ENCODE results near the gene RBL2. TPM values are rescaled to one million over a fixed set of nuclear protein-coding genes. Genes with fewer than 3 reads are reported as not detected.

Gene RBL2
- total and polyA plus RNA-seq, 2 of the 13 experiments (the other 11 are each of a cell fraction or from before 2014, with no cell fraction given) = 41.2 to 60.9 TPM

DNA sequence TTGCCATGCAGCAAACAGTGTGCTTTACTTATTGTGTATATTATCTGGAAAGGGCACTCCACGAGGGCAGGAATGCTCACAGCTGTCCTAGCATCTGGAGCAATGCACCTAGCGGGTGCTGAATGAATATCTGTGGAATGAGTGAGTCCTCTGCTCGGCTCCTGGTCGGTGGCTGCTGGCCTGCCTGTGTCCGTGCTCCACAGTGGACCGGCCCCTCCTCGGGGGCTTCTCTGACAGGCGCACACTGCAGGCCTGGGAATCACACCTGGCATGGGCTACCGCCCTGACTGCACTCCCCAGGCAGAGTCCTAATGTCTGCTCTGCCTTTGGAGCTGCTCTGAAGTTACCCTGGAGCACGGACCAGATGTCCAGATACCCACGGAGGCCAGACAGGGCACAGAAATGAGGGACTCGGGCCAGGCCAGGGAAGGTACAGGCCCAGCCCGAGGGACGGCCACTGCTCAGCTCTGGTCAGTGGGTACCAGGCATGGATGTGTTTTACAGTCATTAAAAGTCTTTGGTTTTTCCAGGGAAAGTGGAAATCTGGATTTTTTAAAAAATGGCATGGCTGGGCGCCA lies 89.8 kb downstream of the RBL2 start:
- no peaks in the 10 kb centered on the region for H4K20me1 ChIP-seq (ENCODE audit: insufficient read depth, low read length)
- no peaks in the 10 kb centered on the region for H3K36me3 ChIP-seq (replicated peaks in 1 of 2; ENCODE audit: control insufficient read depth in 1 of 2, insufficient read depth in 2 of 2, low read length in 2 of 2)
- peaks cover 40% of the 10 kb centered on the region for H3K4me1 ChIP-seq (ENCODE audit: insufficient read depth, low read length)
- BruUV-seq (replicated peaks) = no TSS peak
- intact Hi-C loops (cut with micrococcal nuclease; ENCODE audit: unreplicated experiment) (no loop called here), in situ Hi-C loops (cut with HindIII; ENCODE audit: extremely low pct_ligation_motif_present, low pct_unique_long_range_greater_than_20kb) (no loop called here)
- ATAC-seq (peak; percentile 6; the same call in 2 of the 3 replicates), DNase-seq (ENCODE audit: low spot score) (no peak), FAIRE-seq (no peak)
- CTCF ChIA-PET (ENCODE audit: low intra/inter-chr PET ratio, low total read pairs) = no interaction called here
- H3K4me3 ChIP-seq (replicated peaks in 1 of 3; ENCODE audit: insufficient read depth in 1 of 3, low read depth in 2 of 3, low read length in 3 of 3) = no peak overlapping the region
- H3K79me2 ChIP-seq (ENCODE audit: insufficient read depth, low read length) = no peaks in the 10 kb centered on the region
- H3K9ac ChIP-seq (ENCODE audit: insufficient read depth, low read depth, low read length) = no peak overlapping the region
- POLR2A ChIA-PET = interaction anchor here (1.4 kb wide), 1 partner anchor 13 kb away, joined by 4 read pairs; no protein-coding TSS in a partner anchor
- H3K4me2 ChIP-seq (ENCODE audit: low read depth, low read length) = no peak overlapping the region
- H3K9me3 ChIP-seq (ENCODE audit: low read length) = no peaks in the 10 kb centered on the region
- H3K27ac ChIP-seq (ENCODE audit: extremely low read length, insufficient read depth, low read length) = no peak overlapping the region
- no peak overlapping the region for H2AFZ ChIP-seq (ENCODE audit: low read length)
- 78% methylated on average over 14 of the region's 15 CpGs for WGBS (ENCODE audit: low lambda C conversion rate)
- H3K27me3 ChIP-seq (ENCODE audit: control insufficient read depth in 1 of 2, insufficient read depth in 2 of 2, low read length in 2 of 2) = no peaks in the 10 kb centered on the region; a peak in 2 of 5 replicates
- TF ChIP-seq KLF15 (CRISPR knock-in tag; IDR thresholded peaks at IDR 0.05; ENCODE audit: borderline replicate concordance) = no peak
- no peak for TF ChIP-seq HNRNPH1 (optimal IDR thresholded peaks at IDR 0.05; ENCODE audit: low read depth, low read length)
- TF ChIP-seq NFE2L1 (CRISPR knock-in tag; IDR thresholded peaks at IDR 0.05; ENCODE audit: borderline replicate concordance) = no peak
- TF ChIP-seq CEBPG (CRISPR knock-in tag; IDR thresholded peaks at IDR 0.05) = no peak
- TF ChIP-seq ZNF501 (CRISPR knock-in tag; IDR thresholded peaks at IDR 0.05) = peak; percentile 9; the same call in 1 of the 2 replicates
- TF ChIP-seq ZNF605 (CRISPR knock-in tag; IDR thresholded peaks at IDR 0.05) = no peak
- TF ChIP-seq ZNF292 (CRISPR knock-in tag; IDR thresholded peaks at IDR 0.05; ENCODE audit: borderline replicate concordance, low read depth) = no peak
- TF ChIP-seq ZNF260 (CRISPR knock-in tag; IDR thresholded peaks at IDR 0.05; ENCODE audit: borderline replicate concordance, low read depth) = no peak
- no peak for TF ChIP-seq HOXA9 (CRISPR knock-in tag; IDR thresholded peaks at IDR 0.05; ENCODE audit: borderline replicate concordance)
- no peak for TF ChIP-seq SNAPC2 (CRISPR knock-in tag; IDR thresholded peaks at IDR 0.05)
- 0 out of 2 replicates have a peak, but pooled peaks have one; percentile 12 for TF ChIP-seq HES4 (CRISPR knock-in tag; IDR thresholded peaks at IDR 0.05; ENCODE audit: borderline replicate concordance)
- TF ChIP-seq ZNF225 (CRISPR knock-in tag; IDR thresholded peaks at IDR 0.05) = no peak
- TF ChIP-seq ZNF607 (CRISPR knock-in tag; IDR thresholded peaks at IDR 0.05; ENCODE audit: borderline replicate concordance) = no peak
- no peak for TF ChIP-seq ZNF12 (CRISPR knock-in tag; IDR thresholded peaks at IDR 0.05)
- TF ChIP-seq FOXK1 (CRISPR knock-in tag; IDR thresholded peaks at IDR 0.05; ENCODE audit: borderline replicate concordance, low read depth) = no peak
- TF ChIP-seq ATF7 (IDR thresholded peaks at IDR 0.05) = no peak
- no peak for TF ChIP-seq ATF7 (CRISPR knock-in tag; IDR thresholded peaks at IDR 0.05)
- no peak for TF ChIP-seq FOXK2 (IDR thresholded peaks at IDR 0.05)
- TF ChIP-seq, protein P1, sequence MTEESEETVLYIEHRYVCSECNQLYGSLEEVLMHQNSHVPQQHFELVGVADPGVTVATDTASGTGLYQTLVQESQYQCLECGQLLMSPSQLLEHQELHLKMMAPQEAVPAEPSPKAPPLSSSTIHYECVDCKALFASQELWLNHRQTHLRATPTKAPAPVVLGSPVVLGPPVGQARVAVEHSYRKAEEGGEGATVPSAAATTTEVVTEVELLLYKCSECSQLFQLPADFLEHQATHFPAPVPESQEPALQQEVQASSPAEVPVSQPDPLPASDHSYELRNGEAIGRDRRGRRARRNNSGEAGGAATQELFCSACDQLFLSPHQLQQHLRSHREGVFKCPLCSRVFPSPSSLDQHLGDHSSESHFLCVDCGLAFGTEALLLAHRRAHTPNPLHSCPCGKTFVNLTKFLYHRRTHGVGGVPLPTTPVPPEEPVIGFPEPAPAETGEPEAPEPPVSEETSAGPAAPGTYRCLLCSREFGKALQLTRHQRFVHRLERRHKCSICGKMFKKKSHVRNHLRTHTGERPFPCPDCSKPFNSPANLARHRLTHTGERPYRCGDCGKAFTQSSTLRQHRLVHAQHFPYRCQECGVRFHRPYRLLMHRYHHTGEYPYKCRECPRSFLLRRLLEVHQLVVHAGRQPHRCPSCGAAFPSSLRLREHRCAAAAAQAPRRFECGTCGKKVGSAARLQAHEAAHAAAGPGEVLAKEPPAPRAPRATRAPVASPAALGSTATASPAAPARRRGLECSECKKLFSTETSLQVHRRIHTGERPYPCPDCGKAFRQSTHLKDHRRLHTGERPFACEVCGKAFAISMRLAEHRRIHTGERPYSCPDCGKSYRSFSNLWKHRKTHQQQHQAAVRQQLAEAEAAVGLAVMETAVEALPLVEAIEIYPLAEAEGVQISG (CRISPR knock-in tag; IDR thresholded peaks at IDR 0.05) = no peak
- TF ChIP-seq HMGA1 (CRISPR knock-in tag; conservative IDR thresholded peaks at IDR 0.05) = no peak
- TF ChIP-seq THAP8 (CRISPR knock-in tag; IDR thresholded peaks at IDR 0.05; ENCODE audit: borderline replicate concordance) = no peak
- TF ChIP-seq ZKSCAN1 (IDR thresholded peaks at IDR 0.05; ENCODE audit: low read length) = no peak
- no peak for TF ChIP-seq RBM22 (optimal IDR thresholded peaks at IDR 0.05; ENCODE audit: low read length)
- TF ChIP-seq SIN3A (IDR thresholded peaks at IDR 0.05; ENCODE audit: borderline replicate concordance, low read depth, low read length) = no peak

All from HepG2 (cell line).